ENCODE measurements around the gene RALGAPB.
"Not testable (repeated sequence)": the region's sequence is repeated elsewhere in the genome, so short reads cannot be mapped to it uniquely, and the experiment has no call there.

RALGAPB gene

DNA sequence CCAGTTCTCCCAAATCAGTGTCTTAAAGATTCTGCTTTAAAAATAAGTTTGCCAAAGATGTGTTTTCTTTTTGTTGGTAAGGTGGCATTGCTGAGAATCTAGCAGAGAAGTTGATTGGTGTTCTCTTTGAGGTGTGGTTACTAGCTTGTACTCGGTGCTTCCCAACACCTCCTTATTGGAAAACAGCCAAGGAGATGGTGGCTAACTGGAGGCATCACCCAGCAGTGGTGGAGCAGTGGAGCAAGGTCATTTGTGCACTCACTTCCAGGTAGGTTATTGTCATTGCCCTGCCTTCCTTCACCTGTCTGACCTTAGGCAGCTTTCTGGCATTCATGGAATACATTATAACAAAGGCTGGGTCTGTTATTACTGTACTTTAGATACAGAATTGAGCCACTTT lies 26.7 kb downstream of the RALGAPB start:
- no peak for DNase-seq

DNA sequence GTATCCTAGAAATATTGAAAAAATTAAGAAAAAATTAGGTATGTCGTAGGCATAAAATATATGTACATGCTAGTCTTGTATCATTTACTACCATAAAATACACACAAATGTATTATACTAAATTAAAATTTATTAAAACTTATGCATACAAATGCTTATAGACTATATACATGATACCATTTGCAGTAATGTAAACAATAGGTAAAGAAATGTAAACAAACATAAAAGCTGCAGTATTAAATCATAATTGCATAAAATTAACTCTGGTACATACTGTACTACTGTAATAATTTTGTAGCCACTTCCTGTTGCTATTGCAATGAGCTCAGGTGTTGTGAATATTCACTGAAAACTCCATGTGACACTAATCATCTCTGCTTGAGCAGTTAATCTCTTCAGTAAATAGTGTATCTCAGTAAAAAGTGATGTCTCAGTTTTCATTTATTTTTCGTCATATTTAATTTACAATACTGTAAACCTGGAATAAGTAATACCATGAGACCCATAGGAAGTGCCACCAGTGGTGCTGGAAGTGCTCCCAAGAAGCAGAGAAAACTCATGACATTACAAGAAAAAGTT lies 29.3 kb downstream of the RALGAPB start:
- DNase-seq, result no peak

GRCh38 chr20:38504368-38505090 lies 31.9 kb downstream of the RALGAPB start:
- no peak for DNase-seq

DNA sequence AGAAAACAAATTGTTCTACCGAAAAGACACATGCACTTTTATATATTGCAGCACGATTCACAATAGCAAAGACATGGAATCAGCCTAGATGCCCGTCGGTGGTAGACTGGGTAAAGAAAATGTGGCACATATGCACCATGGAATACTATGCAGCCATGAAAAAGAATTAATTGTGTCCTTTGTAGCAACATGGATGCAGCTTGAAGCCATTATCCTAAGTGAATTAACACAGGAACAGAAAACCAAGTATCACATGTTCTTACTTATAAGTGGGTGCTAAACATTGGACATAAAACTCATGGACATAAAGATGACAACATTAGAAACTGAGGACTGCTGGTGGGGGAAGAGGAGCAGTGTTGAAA lies 32.4 kb downstream of the RALGAPB start:
- DNase-seq, result no peak

DNA sequence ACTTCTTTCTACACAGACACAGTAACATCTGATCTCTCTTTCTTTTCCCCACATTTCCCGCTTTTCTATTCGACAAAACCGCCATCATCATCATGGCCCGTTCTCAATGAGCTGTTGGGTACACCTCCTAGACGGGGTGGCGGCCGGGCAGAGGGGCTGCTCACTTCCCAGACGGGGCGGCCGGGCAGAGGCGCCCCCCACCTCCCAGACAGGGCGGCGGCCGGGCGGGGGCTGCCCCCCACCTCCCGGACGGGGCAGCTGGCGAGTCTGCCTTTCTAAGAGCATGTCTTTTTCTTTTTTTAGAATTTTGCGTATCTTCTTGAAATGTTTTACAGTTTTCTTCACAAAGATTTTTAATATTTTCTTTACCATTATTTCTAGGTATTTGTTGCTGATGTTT lies 39.1 kb downstream of the RALGAPB start:
- DNase-seq, result not testable (repeated sequence)

DNA sequence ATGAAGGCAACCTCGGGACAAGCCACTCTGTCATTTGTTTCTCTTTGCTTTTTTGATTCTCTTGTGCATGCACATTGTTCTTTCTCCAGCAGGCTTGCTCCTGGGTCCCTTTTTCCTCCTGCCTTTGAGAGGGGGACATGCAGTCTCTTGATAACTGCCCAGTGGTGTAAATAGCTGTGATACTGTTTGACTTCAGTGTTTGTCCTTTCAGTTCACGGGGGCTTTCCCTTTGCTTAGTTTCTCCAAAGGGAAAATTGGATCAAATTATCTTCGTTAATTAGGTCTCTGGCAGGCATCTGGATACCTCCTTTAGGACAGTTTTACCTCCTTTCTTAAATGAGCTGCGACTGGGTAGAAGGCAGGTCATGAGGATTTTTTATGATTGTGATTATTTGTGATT lies 41.5 kb downstream of the RALGAPB start:
- DNase-seq, result no peak

- DNase-seq, result no peak
These were observed 42.3 kb downstream of the RALGAPB start for GRCh38 chr20:38514947-38515346.

- DNase-seq, result no peak
These were observed 43.0 kb downstream of the RALGAPB start for GRCh38 chr20:38515631-38516030.

DNA sequence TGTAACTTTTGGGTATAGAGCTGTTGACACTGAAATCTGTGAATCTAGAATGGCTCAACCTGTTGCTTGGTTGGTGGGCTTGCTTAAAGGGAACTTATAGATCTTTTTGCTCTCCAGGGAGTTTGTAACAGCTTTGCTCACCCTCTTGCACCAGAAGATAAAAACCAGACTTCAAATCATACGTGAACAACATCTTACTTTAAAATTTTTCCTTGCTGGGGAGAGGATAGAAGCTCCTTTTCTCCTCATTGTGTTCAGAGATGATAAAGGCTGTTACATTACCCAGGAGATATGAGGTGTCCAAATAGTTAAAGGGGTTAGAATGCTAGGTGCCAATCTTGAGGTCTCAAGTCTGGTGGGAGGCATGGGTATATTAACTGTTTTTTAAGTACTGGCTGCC lies 46.8 kb downstream of the RALGAPB start:
- DNase-seq, result no peak

- no peak for DNase-seq
These were observed 47.6 kb downstream of the RALGAPB start for GRCh38 chr20:38520261-38520660.

DNA sequence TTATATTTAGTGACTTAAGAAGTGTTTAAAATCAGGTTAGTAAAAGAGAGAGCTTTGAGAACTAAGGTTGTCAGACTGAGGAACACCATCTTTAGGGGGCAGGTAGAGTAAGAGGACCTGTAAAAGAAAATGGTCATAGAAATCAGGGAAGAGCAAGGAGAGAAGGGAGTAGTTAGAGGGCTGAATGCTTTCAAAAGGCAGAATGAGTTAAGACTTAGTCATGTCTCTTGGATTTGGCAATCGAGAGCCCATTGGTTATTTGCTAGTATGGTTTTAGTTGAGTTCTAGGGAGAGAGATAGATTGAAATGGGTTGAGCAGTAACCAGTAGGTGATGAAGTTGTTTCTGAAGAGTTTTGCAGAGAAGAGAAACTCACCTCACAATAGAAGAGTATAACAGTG lies 51.1 kb downstream of the RALGAPB start:
- no peak for DNase-seq

- no peak for DNase-seq
These were observed 55.5 kb downstream of the RALGAPB start for GRCh38 chr20:38528167-38528566.

- no peak for DNase-seq
These were observed 58.4 kb downstream of the RALGAPB start for GRCh38 chr20:38531021-38531420.

- DNase-seq, result no peak
These were observed 62.1 kb downstream of the RALGAPB start for GRCh38 chr20:38534756-38535155.

DNA sequence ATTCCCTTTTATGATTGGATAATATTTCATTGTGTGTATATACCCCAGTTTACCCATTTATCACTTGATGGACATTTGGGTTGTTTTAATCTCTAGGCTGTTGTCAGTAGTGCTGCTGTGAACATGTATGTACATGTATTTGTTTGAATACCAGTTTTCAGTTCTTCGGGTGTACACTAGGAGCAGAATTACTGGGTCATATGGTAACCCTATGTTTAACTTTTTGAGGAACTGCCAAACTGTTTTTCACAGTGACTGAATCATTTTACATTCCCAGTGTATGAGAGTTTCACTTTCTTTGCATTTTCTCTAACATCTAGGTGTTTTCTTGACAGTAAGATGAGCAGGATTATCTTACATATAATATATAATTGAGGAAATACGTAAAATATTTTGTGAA lies 63.7 kb downstream of the RALGAPB start:
- no peak for DNase-seq

GRCh38 chr20:38537176-38537575 lies 64.5 kb downstream of the RALGAPB start:
- no peak for DNase-seq

DNA sequence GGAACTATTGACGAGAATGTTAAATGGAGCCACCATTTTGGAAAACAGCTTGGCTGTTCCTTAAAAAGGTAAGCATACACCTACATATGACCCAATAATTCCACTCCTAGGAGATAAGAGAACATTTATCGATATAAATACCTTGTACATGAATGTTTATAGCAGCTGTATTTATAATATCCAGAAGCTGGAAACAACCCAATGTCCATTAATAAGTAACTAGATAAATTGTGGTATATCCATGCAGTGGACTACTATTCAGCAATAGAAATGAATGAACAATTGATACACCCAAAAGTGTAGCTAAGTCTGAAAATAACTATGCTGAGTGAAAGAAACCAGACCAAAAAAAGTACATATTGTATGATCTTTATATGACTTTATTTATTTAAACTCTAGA lies 66.1 kb downstream of the RALGAPB start:
- no peak for DNase-seq

- no peak for DNase-seq
These were observed 70.6 kb downstream of the RALGAPB start for GRCh38 chr20:38543014-38543906.

- DNase-seq, result no peak
These were observed 73.1 kb downstream of the RALGAPB start for GRCh38 chr20:38545771-38546170.

DNA sequence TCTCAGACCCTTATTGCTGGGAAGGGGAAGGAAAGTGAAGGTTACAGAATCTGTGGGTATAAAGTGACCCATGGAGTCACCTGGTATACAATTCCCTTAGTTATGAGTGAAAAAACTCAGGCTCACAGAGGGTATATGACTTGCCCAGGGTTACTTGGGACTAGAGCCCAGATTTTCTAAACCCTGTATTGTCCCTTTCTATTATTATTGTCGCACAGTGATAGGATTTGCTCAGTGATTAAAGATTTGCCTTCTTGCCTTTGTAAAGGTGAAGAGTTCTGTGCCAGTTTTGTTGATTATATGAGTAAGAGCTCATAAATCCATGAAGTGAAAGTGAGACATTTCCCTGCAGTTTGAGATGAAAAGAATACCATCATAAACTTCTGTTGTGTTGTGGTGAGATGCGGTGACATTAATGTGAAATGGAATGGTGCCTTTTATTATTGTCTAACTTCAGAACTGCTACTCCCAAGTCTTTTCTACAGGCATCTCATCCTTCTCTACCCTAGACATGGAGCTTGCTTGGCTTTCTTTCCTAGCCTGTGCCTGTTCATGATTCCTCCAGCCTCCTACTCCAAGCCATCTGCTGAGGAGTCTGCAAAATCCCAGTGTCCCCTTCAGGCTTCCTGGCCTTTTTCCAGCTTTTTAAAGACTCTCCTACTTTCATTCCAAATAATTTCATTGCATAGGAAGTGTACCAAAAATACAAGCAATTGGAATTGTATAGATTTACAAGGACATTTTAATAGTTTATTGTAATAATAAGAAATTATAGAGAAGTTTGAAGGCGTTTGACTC lies 74.8 kb downstream of the RALGAPB start:
- DNase-seq, result no peak

- no peak for DNase-seq
These were observed 75.9 kb downstream of the RALGAPB start for GRCh38 chr20:38548356-38549083.

GRCh38 chr20:38550274-38550673 lies 77.6 kb downstream of the RALGAPB start:
- DNase-seq, result peak in 1 of 6 experiments; percentile 3
